Body of pancreas (tissue), 4 donors: ENCODE data around the gene CCSER1.

Experiments
- POLR2A ChIP-seq, 3 donors: fragments of 450-650 bp; IDR thresholded peaks; one replicate each; pipeline ENCODE4 v1.6.1; 2016; ENCODE audit warnings: antibody characterized with exemption in 3 of 3, mild to moderate bottlenecking in 2 of 3
- TF ChIP-seq, protein P1 (sequence below), 7 experiments: fragments of 450-650 bp in 4 of 7; fragments of 200-600 bp in 3 of 7; sonication (generic) in 3 of 7; IDR thresholded peaks; one replicate each; pipeline ENCODE4 v1.5.1; 2016 to 2019; ENCODE audit warnings: antibody characterized with exemption in 7 of 7

DNA sequence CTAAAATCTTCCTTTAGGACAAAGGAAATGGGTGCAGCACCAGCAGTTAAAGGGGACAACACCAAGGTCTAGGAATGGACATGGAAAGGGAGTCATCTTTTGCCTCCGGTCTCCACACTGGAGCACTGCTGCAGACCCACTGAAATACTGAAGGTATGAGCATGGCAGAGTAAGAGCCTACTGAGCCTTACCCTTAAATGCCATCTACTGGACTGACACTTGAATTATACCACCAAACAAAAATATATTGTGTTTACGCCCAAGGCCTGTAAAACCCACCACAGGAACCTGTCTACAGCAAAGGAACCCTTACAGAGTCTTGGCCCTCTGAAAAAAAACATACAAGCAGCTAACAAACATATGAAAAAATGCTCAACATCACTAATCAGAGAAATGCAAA lies 443.4 kb downstream of the CCSER1 start:
- TF ChIP-seq, protein P1, sequence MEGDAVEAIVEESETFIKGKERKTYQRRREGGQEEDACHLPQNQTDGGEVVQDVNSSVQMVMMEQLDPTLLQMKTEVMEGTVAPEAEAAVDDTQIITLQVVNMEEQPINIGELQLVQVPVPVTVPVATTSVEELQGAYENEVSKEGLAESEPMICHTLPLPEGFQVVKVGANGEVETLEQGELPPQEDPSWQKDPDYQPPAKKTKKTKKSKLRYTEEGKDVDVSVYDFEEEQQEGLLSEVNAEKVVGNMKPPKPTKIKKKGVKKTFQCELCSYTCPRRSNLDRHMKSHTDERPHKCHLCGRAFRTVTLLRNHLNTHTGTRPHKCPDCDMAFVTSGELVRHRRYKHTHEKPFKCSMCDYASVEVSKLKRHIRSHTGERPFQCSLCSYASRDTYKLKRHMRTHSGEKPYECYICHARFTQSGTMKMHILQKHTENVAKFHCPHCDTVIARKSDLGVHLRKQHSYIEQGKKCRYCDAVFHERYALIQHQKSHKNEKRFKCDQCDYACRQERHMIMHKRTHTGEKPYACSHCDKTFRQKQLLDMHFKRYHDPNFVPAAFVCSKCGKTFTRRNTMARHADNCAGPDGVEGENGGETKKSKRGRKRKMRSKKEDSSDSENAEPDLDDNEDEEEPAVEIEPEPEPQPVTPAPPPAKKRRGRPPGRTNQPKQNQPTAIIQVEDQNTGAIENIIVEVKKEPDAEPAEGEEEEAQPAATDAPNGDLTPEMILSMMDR (IDR thresholded peaks at IDR 0.05), result no peak
- TF ChIP-seq POLR2A (IDR thresholded peaks at IDR 0.05), result no peak
